Glomerular visceral epithelial cell (primary cell): Measurements from ENCODE around the gene FAM47C.
"Not testable (repeated sequence)": the region's sequence is repeated elsewhere in the genome, so short reads cannot be mapped to it uniquely, and the experiment has no call there.

Experiments
- DNase-seq: peaks from one replicate; pipeline ENCODE4 v3.0.0-alpha.2; 2016; ENCODE audit errors: extremely low spot score

FAM47C gene

GRCh38 chrX:37008182-37008581 lies at the start of gene FAM47C:
TSS of gene FAM47C (plus strand) at chrX:37008366. CDS start at chrX:37008411, 45 bp downstream.
- DNase-seq: not testable (repeated sequence)

- DNase-seq: no peak
Observed at GRCh38 chrX:36961590-36961989, 46.6 kb upstream of the FAM47C start.

GRCh38 chrX:36963069-36963808 lies 44.9 kb upstream of the FAM47C start:
- no peak for DNase-seq

GRCh38 chrX:36963852-36964251 lies 44.3 kb upstream of the FAM47C start:
- DNase-seq: no peak

GRCh38 chrX:36973575-36973974 lies 34.6 kb upstream of the FAM47C start:
- no peak for DNase-seq

- DNase-seq: peak; percentile 16
Observed at GRCh38 chrX:36974911-36975310, 33.3 kb upstream of the FAM47C start.

- peak; percentile 61 for DNase-seq
Observed at GRCh38 chrX:36978886-36979285, 29.3 kb upstream of the FAM47C start.

GRCh38 chrX:36983831-36984230 lies 24.3 kb upstream of the FAM47C start:
- DNase-seq: no peak

- peak; percentile 53 for DNase-seq
Observed at GRCh38 chrX:36985416-36986209, 22.6 kb upstream of the FAM47C start.

- no peak for DNase-seq
Observed at GRCh38 chrX:36986231-36986630, 21.9 kb upstream of the FAM47C start.

- DNase-seq: not testable (repeated sequence)
Observed at GRCh38 chrX:36987212-36987611, 21.0 kb upstream of the FAM47C start.

GRCh38 chrX:37000140-37000539 lies 8.0 kb upstream of the FAM47C start:
- DNase-seq: no peak

GRCh38 chrX:37010496-37010895 lies 2.3 kb downstream of the FAM47C start:
- DNase-seq: no peak

- peak; percentile 3 for DNase-seq
Observed at GRCh38 chrX:37034260-37034659, 26.1 kb downstream of the FAM47C start.

GRCh38 chrX:37036674-37037220 lies 28.6 kb downstream of the FAM47C start:
- not testable (repeated sequence) for DNase-seq

- DNase-seq: not testable (repeated sequence)
Observed at GRCh38 chrX:37038814-37039213, 30.6 kb downstream of the FAM47C start.

- DNase-seq: not testable (repeated sequence)
Observed at GRCh38 chrX:37042956-37043885, 35.1 kb downstream of the FAM47C start.

GRCh38 chrX:37047776-37048175 lies 39.6 kb downstream of the FAM47C start:
- DNase-seq: no peak

- not testable (repeated sequence) for DNase-seq
Observed at GRCh38 chrX:37057572-37057971, 49.4 kb downstream of the FAM47C start.

GRCh38 chrX:37060999-37061398 lies 52.8 kb downstream of the FAM47C start:
- DNase-seq: peak; percentile 53
